Mononuclear cell (primary cell): Measurements from ENCODE around the gene SHC3. TPM values are rescaled to one million over a fixed set of nuclear protein-coding genes. Genes with fewer than 3 reads are reported as not detected.

Experiments
- H3K27me3 ChIP-seq: 2 replicates; pipeline ENCODE4 v1.6.0; 2011; ENCODE audit warnings: low read length, control low read depth; ENCODE audit not compliant: insufficient read depth
- H3K4me1 ChIP-seq: 2 replicates; pipeline ENCODE4 v1.5.1; 2011; ENCODE audit warnings: mild to moderate bottlenecking, low read length, control low read depth; ENCODE audit not compliant: insufficient read depth
- H3K4me3 ChIP-seq: 2 replicates; pipeline ENCODE4 v1.5.1; 2011; ENCODE audit warnings: mild to moderate bottlenecking, low read length, moderate library complexity
- H3K9me3 ChIP-seq: 2 replicates; pipeline ENCODE4 v1.5.1; 2011; ENCODE audit warnings: low read depth, mild to moderate bottlenecking, control low read depth, low read length
- total RNA-seq: library from RNA; depleted of rRNA; stranded (reverse); fragments of >200 nt; gene quantifications from one replicate; pipeline ENCODE4 v1.2.3, GENCODE V29; 2012

The SHC3 gene
- total RNA-seq, 1 donor, result under 0.01 TPM

DNA sequence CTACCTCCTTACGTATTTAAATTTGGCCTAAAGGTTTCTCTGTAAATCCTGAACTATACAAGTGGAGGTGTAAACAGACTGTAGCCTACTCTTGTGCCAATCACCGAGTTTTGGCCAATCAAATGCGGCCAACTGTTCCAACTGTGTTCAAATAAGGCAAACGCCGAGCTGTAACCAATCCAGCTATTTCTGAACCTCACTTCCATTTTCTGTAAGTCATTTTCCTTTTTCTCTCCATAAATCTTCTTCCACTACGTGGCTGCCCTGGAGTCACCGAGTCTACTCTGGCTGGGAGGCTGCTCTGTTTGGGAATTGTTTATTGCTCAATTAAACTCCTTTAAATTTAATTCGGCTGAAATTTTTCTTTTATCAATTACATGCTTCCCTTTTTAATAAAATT lies 129.0 kb downstream of the SHC3 start:
- Histone ChIP-seq H3K27me3 (peaks cover 2% of the 10 kb centered on the region), H3K4me3 (no peak overlapping the region), H3K9me3 (no peaks in the 10 kb centered on the region), H3K4me1 (no peaks in the 10 kb centered on the region)

DNA sequence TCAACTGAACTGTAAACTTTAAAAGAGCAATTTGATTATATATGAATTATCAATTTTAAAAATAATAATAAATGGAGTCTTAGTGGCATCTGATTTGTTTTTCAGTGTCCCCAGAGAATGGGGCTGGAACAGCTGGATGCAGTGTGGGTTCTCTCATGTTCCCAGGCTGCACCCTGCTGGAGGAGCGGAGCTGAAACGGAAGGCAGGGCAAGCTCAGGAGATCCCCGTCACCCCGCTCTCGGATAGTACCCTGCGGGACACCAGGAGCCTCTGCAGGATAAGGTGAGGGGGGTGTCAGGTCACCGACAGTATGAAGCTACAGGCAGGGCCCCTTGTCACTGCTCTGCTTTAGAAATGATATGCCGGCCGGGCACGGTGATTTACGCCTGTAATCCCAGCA lies 130.0 kb downstream of the SHC3 start:
- H3K4me3 ChIP-seq, result no peak overlapping the region

DNA sequence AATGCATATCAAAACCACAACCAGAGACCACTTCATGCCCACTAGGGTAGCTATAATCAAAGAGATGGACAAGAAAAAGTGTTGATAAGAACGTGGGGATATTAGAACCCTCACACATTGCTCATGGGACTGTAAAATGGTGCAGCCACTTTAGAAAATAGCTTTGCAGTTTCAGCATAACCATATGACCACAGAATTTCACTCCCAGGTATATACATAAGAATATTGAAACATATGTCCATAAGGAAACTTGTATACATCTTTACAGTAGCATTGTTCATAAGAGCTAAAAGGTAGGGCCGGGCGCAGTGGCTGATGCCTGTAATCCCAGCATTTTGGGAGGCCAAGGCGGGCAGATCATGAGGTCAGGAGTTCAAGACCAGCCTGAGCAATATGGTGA lies 131.0 kb downstream of the SHC3 start:
- Histone ChIP-seq H3K4me1 (no peaks in the 10 kb centered on the region), H3K4me3 (no peak overlapping the region), H3K9me3 (no peaks in the 10 kb centered on the region), H3K27me3 (peaks cover 2% of the 10 kb centered on the region)

More for the DNA sequence above, 130.0 kb downstream of the SHC3 start:
- no peaks in the 10 kb centered on the region for H3K9me3 ChIP-seq
- peaks cover 2% of the 10 kb centered on the region for H3K27me3 ChIP-seq
- no peaks in the 10 kb centered on the region for H3K4me1 ChIP-seq

DNA sequence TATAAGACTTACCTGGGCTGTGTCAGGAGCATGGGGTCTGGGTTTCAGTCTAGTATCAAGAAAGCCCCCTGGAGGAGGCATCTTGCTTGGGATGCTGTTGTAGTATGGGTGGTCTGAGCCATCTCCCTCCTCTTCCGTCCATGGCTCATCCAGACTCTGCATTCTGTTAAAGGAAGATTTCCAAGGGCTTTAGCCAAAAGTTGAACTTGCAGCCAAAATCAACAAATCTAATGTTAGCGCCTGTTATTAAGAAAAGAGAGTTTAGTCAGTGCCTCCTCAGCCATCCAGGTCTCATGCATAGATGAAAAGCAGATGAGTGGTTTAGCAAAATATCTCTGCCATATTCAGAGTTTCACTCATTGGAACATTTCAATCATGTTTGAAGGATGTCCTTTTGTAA lies 131.8 kb downstream of the SHC3 start:
- peaks cover 2% of the 10 kb centered on the region for H3K27me3 ChIP-seq
- H3K4me1 ChIP-seq, result no peaks in the 10 kb centered on the region
- H3K4me3 ChIP-seq, result no peak overlapping the region
- no peaks in the 10 kb centered on the region for H3K9me3 ChIP-seq

DNA sequence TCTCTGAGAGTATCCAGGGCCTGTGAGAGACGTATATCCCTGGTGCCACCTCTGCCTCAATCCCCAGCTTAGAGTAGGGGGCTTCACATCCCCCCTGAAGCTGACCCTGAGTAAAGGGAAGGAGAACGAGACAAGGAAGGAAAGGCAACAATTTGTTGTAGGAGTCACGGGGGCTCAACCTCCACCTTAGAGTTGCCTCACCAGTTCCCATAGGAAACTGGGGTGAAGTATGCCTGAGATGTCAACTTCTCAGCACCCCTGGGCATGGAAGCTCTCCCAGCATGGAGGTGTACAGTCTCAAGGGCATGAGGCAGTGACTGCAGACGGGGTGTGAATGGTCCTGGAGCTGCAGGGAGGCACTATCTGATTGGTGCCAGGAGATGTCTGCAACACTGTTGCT lies 133.7 kb downstream of the SHC3 start:
- no peak overlapping the region for H3K4me3 ChIP-seq
- H3K27me3 ChIP-seq, result no peaks in the 10 kb centered on the region
- no peaks in the 10 kb centered on the region for H3K9me3 ChIP-seq
- no peaks in the 10 kb centered on the region for H3K4me1 ChIP-seq

DNA sequence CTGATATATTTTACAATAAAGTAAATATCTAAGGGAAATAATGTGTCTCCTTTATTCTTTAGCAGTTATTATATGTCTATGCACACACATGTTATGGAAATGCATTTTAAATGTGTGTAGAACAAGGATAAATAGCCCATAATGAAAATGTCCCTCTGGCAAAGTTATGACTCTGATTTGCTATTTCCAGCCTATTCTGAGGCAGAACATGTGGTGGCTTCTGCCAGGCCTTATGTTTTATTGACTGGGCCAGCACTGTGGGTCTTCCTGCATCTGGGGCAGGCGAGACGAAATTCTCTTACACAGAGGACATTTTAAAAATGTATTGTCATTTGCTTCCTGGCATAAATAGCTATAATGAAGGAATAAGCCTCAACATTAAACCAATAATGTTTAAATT lies 134.5 kb downstream of the SHC3 start:
- Histone ChIP-seq H3K9me3 (no peaks in the 10 kb centered on the region), H3K4me1 (no peaks in the 10 kb centered on the region), H3K27me3 (no peaks in the 10 kb centered on the region), H3K4me3 (no peak overlapping the region)

DNA sequence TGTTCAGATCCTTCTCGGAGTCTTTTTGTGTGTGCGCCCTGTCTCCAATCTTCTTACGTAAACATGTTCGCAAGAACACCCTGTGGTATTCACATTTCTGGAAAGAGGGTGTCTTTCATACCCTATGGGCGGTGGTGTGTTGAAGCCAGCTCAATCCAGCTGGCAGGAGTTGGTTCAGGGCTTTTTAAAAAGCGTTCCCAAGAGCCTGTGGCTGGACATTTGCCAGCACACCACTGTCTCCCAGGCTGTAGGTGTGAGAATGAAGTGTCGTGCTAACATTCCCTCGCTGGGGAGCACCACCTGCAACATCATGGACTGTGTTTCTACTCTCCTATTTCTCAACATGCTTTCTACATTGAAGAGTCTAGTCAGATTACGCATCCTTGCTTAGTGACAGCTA lies 135.6 kb downstream of the SHC3 start:
- no peaks in the 10 kb centered on the region for H3K9me3 ChIP-seq
- no peaks in the 10 kb centered on the region for H3K4me1 ChIP-seq
- no peak overlapping the region for H3K4me3 ChIP-seq

DNA sequence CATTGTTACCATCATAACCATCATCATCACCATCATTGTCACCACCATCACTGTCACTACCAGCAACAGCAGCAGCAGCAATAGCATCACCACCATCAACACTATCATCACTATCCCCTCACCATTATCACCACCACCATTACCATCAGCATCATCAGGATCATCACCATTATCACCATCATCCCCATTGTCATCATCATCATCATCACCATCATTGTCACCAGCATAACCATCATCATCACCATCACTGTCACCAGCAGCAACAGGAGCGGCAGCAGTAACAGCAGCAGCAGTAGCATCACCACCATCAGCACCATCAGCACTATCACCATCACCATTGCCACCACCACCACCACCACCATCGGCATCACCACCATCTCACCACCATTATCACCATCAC lies 139.0 kb downstream of the SHC3 start:
- no peak overlapping the region for H3K4me3 ChIP-seq
- no peaks in the 10 kb centered on the region for H3K9me3 ChIP-seq
- H3K4me1 ChIP-seq, result peaks cover 20% of the 10 kb centered on the region
- H3K27me3 ChIP-seq, result no peaks in the 10 kb centered on the region

More for the DNA sequence above, 135.6 kb downstream of the SHC3 start:
- no peaks in the 10 kb centered on the region for H3K27me3 ChIP-seq

DNA sequence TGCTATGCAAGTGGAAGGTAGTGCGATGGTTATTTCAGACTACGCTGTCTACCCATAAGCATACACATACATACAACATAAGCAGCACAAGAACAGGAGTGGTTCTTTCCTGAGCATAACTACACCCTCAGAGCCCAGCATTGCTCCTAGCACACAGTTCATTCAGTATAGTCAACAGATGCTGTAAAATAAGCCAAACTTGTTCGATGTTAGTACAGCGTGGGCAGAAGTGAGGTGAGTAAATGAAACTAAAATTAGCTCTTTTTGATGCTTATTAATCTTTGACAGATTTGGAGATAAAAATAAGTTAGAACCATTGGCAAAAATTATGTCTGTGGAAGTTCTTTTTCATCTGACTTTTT lies 139.5 kb downstream of the SHC3 start:
- Histone ChIP-seq H3K27me3 (peaks cover 4% of the 10 kb centered on the region), H3K4me3 (no peak overlapping the region), H3K4me1 (peaks cover 20% of the 10 kb centered on the region), H3K9me3 (no peaks in the 10 kb centered on the region)

DNA sequence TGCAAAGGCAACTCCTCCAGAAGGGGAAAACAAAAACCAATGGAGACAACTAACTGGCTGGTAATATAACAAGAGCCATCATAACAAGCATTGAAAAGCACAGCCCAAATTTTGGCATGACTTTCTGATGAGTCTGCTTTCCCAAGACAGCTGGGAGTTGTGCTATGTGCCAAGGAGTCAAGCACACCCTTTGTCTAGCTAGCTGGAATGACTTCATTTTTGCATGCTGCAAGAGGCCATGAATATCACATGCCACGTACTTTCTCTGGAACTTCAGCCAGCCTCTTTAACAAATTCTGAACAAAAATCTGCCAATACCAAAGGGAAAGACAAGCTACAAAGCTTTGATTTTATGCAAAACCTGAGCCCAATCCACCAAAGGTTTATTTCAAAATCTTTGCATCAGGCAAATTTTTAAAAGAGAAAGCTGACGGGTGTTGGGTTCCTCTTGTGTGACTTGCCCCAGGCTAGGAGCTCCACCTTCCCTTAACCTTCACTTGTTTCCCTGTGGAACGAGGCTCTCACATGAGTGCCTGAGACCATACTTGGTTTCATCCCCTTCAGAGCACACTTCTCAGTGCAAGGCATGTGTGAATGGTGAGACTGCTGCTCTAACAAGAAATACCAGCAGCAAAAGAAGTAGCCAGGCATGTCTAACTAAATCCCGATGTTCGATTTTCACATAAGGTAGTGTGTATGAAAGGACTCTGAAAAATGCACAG lies 140.1 kb downstream of the SHC3 start:
- Histone ChIP-seq H3K27me3 (peaks cover 9% of the 10 kb centered on the region), H3K4me1 (peaks cover 20% of the 10 kb centered on the region), H3K9me3 (no peaks in the 10 kb centered on the region), H3K4me3 (no peak overlapping the region)

DNA sequence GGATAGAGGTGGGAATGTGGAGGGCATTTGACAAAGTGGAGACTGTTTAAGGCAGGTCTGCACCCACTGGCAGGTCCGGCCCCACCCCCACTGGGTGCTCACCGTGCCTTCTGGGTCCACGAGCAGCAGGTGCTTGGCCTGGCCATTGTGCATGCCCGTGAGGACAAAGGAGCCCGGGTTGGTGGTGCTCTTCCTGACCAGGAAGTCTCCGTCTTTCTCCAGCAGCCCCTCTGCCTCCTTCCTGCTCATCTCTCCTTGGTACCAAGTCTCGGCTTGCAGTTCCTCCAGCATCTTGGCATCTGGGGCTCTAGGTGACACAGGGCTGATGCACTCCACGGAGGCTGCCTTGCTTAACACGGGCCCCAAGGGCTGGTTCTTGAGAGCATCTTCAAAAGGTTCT lies 140.7 kb downstream of the SHC3 start:
- Histone ChIP-seq H3K4me1 (peaks cover 20% of the 10 kb centered on the region), H3K27me3 (peaks cover 12% of the 10 kb centered on the region), H3K9me3 (no peaks in the 10 kb centered on the region), H3K4me3 (no peak overlapping the region)

DNA sequence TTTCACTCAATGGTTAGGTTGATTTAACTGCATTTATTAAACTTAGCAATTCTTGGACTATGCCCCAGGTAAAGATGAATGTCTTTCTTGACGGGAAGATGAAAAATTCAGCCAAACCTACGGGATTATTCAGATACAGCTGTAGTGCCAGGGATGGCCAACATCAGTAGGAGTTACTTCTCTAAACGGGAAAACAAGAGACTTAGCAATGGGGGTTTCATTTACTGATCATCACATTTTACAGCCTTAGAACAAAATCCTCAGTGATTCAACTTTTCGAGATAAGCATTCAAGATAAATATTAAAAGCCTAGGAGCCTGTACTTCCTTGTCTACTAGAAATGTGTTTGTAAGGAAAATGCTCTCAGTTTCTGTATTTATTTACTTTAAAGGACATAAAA lies 141.3 kb downstream of the SHC3 start:
- Histone ChIP-seq H3K4me1 (peaks cover 20% of the 10 kb centered on the region), H3K27me3 (peaks cover 16% of the 10 kb centered on the region), H3K9me3 (no peaks in the 10 kb centered on the region), H3K4me3 (no peak overlapping the region)

DNA sequence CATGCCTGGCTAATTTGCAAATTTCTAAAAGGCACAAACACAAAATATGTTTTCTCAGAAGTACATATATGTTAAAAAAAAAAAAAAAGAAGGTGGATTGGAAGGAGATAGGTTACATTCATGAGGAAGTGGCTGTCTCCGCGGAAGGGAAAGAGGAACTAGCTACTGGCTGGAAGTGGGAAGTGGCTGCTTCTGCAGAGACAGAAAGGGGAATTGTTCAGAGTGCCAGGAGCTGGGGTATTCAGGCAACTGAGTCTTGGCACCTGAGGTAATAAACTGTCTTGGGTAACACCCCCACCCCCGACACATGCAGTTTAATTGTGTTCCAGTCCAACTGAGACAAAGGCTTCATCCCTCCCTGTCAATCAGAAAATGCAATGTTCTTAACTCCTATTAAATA lies 141.7 kb downstream of the SHC3 start:
- H3K4me3 ChIP-seq, result no peak overlapping the region

DNA sequence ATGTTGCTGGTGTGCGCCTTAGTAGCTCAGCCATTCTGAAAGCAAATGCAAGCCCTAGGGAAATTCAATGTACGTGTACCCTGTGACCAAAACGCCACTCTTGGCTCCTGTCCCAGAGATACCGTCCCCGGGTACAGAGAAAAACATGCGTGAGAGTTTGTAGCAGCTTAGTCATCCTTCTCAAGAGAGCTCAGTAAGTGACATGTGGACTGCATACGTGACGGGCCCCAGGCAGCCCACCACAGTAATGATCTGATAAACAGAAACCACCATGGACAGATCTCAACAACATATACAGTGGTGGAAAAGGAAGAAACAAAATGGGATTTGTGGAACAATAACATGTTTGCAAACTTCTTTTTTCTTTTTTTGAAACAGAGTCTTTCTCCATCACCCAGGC lies 142.2 kb downstream of the SHC3 start:
- Histone ChIP-seq H3K27me3 (peaks cover 18% of the 10 kb centered on the region), H3K4me3 (no peak overlapping the region), H3K4me1 (peaks cover 20% of the 10 kb centered on the region), H3K9me3 (no peaks in the 10 kb centered on the region)

More for the DNA sequence above, 141.7 kb downstream of the SHC3 start:
- Histone ChIP-seq H3K9me3 (no peaks in the 10 kb centered on the region), H3K27me3 (peaks cover 18% of the 10 kb centered on the region), H3K4me1 (peaks cover 20% of the 10 kb centered on the region)

DNA sequence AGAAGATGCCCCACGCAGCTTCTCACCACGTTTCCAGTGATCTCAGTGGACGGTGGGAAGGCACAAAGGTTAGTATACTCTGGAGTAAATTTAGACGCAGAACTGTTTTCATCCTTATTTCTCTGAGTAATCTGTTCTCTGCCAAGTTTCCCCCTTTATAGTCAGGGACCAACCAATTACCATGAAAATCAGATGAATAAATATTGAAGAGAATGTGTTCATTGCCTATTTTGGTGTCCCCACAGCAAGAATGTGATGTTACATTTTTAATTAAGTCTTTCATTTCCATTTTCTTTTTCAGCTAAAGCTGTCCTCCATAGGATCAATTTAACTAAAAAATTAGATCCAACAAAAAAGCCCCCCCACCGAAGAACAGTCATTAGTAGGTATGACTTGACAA lies 146.0 kb downstream of the SHC3 start:
- Histone ChIP-seq H3K4me3 (no peak overlapping the region), H3K4me1 (peaks cover 19% of the 10 kb centered on the region), H3K27me3 (peaks cover 22% of the 10 kb centered on the region), H3K9me3 (peaks cover 15% of the 10 kb centered on the region)

DNA sequence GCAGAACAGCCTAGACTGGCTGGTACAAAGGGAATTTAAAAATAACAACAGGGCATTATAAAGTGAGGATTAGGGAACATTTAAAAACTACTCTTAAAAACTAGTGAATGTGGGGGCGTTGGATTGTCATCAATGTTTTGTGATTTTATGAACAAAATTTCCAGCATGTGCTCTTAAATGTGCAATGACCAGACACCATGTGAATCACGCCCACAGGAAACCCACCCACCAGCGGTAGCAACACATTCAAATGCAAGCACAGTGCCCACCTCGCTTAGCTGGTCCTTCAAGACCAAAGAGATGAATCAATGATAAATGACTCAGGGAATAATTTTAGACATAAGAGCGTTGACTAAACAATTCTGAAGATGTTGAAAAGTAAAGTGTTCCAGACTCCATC lies 146.4 kb downstream of the SHC3 start:
- peaks cover 22% of the 10 kb centered on the region for H3K27me3 ChIP-seq
- peaks cover 14% of the 10 kb centered on the region for H3K4me1 ChIP-seq
- H3K4me3 ChIP-seq, result no peak overlapping the region
- peaks cover 15% of the 10 kb centered on the region for H3K9me3 ChIP-seq
